Gastrocnemius medialis (tissue), 4 donors: ENCODE results near the gene EHD1. TPM values are rescaled to one million over a fixed set of nuclear protein-coding genes. Genes with fewer than 3 reads are reported as not detected.

Experiments used
- ATAC-seq, 2 donors: fragments of 150-250 bp; one replicate each; pipeline ENCODE4 v1.9.1; 2016
- DNase-seq, 2 donors: peaks; one replicate each; pipeline ENCODE4 v3.0.0-alpha.2; 2019
- H3K27ac ChIP-seq, 4 donors: fragments of 200-600 bp; sonication (generic); 1 replicate in 1 of 4; 2 replicates in 3 of 4; pipeline ENCODE4 v1.5.1; 2016 to 2018; ENCODE audit warnings: mild to moderate bottlenecking in 2 of 4, moderate library complexity in 1 of 4
- H3K27me3 ChIP-seq, 3 donors: fragments of 200-600 bp; sonication (generic) in 2 of 3; 1 replicate in 1 of 3; 2 replicates in 2 of 3; pipeline versions ENCODE4 v1.5.1 to v1.6.0; 2016 to 2019; ENCODE audit warnings: mild to moderate bottlenecking in 1 of 3, moderate library complexity in 1 of 3
- H3K36me3 ChIP-seq, 2 donors: fragments of 200-600 bp; sonication (generic) in 1 of 2; one replicate each; pipeline ENCODE4 v1.5.1; 2017 to 2018
- H3K4me1 ChIP-seq, 2 donors: fragments of 200-600 bp; sonication (generic) in 1 of 2; one replicate each; pipeline ENCODE4 v1.5.1; 2016 to 2017; ENCODE audit warnings: mild to moderate bottlenecking in 2 of 2
- H3K4me3 ChIP-seq, 4 donors: fragments of 200-600 bp; sonication (generic) in 3 of 4; 1 replicate in 1 of 4; 2 replicates in 3 of 4; pipeline ENCODE4 v1.5.1; 2016 to 2019; ENCODE audit warnings: mild to moderate bottlenecking in 2 of 4
- H3K9me3 ChIP-seq, 3 donors: fragments of 200-600 bp; sonication (generic) in 2 of 3; 1 replicate in 1 of 3; 2 replicates in 2 of 3; pipeline ENCODE4 v1.5.1; 2016 to 2019
- POLR2A ChIP-seq, 2 donors: fragments of 450-650 bp; IDR thresholded peaks; one replicate each; pipeline ENCODE4 v1.6.1; 2017; ENCODE audit warnings: antibody characterized with exemption in 2 of 2, mild to moderate bottlenecking in 2 of 2, moderate library complexity in 2 of 2
- in situ Hi-C, 4 donors: fragments of 200-750 bp; cut with MboI; loops; one replicate each; pipeline versions ENCODE4 v1.15.0 to v1.8.0; 2017; ENCODE audit warnings: low sequenced_read_pairs in 4 of 4
- intact Hi-C: fragments of 100-400 bp; cut with DNase I; formaldehyde crosslinking; loops from one replicate; pipeline ENCODE4 v1.15.1; 2023; ENCODE audit warnings: low total_unique reads
- total RNA-seq, 4 donors: library from RNA; depleted of rRNA; stranded (reverse); fragments of >200 nt; gene quantifications; one replicate each; pipeline versions ENCODE4 v1.1.0 to v1.2.3, GENCODE V29; 2016
- TF ChIP-seq, protein P1 (sequence below), 5 experiments: fragments of 450-650 bp in 3 of 5; fragments of 200-600 bp in 2 of 5; sonication (generic) in 2 of 5; IDR thresholded peaks in 4 of 5; conservative IDR thresholded peaks in 1 of 5; 1 replicate in 4 of 5; 2 replicates in 1 of 5; pipeline ENCODE4 v1.5.1; 2016 to 2019; ENCODE audit warnings: antibody characterized with exemption in 5 of 5, mild to moderate bottlenecking in 3 of 5, moderate library complexity in 3 of 5

Gene EHD1
- total RNA-seq, 4 donors from 2014 or later: 24.8 to 46.2 (median 31.3) TPM

- H3K4me3 ChIP-seq: no peak overlapping the region
- in situ Hi-C loops: no loop called here
- peaks cover 0 to 3% (median 0%) of the 10 kb centered on the region in 3 donors for H3K27me3 ChIP-seq
- DNase-seq (no peak), ATAC-seq (no peak)
- no peaks in the 10 kb centered on the region for H3K36me3 ChIP-seq
- no peaks in the 10 kb centered on the region for H3K4me1 ChIP-seq
- TF ChIP-seq, protein P1, sequence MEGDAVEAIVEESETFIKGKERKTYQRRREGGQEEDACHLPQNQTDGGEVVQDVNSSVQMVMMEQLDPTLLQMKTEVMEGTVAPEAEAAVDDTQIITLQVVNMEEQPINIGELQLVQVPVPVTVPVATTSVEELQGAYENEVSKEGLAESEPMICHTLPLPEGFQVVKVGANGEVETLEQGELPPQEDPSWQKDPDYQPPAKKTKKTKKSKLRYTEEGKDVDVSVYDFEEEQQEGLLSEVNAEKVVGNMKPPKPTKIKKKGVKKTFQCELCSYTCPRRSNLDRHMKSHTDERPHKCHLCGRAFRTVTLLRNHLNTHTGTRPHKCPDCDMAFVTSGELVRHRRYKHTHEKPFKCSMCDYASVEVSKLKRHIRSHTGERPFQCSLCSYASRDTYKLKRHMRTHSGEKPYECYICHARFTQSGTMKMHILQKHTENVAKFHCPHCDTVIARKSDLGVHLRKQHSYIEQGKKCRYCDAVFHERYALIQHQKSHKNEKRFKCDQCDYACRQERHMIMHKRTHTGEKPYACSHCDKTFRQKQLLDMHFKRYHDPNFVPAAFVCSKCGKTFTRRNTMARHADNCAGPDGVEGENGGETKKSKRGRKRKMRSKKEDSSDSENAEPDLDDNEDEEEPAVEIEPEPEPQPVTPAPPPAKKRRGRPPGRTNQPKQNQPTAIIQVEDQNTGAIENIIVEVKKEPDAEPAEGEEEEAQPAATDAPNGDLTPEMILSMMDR (IDR thresholded peaks at IDR 0.05 in 4 of 5, conservative IDR thresholded peaks at IDR 0.05 in 1 of 5): no peak
- TF ChIP-seq POLR2A (IDR thresholded peaks at IDR 0.05): no peak
- H3K27ac ChIP-seq: no peak overlapping the region
- H3K9me3 ChIP-seq: no peaks in the 10 kb centered on the region
- intact Hi-C loops: no loop called here
These were observed 38.3 kb downstream of the EHD1 start for GRCh38 chr11:64839887-64840782.

DNA sequence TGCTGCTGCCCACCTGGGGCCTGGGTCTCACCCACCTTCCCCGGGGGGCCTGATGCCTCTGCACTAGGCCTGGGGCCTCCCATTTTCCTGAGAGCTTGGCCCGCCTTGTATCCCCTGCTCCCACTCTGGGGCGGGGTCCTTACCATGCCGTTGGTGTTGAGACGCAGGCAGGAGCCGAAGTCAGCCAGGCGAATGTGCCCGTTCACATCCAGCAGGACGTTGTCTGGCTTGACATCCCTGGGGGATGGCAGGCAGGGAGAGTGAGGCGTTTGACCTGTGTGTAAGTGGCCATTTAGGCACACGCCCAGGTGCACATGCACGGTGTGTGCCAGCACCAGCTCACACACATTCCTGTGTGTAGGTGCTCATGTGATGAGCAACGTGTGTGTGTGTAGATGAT, 39.1 kb downstream of the EHD1 start:
- intact Hi-C loops (no loop called here), in situ Hi-C loops (no loop called here)
- Histone ChIP-seq H3K4me3 (no peak overlapping the region), H3K27ac (no peak overlapping the region), H3K9me3 (no peaks in the 10 kb centered on the region), H3K4me1 (no peaks in the 10 kb centered on the region), H3K27me3 (no peaks in the 10 kb centered on the region), H3K36me3 (no peaks in the 10 kb centered on the region)
- no peak for TF ChIP-seq POLR2A (IDR thresholded peaks at IDR 0.05)
- TF ChIP-seq, protein P1 (IDR thresholded peaks at IDR 0.05 in 4 of 5, conservative IDR thresholded peaks at IDR 0.05 in 1 of 5): no peak
- ATAC-seq: no peak
- no peak for DNase-seq

GRCh38 chr11:64838600-64839334, 39.7 kb downstream of the EHD1 start:
- no peak overlapping the region for H3K4me3 ChIP-seq
- intact Hi-C loops (no loop called here), in situ Hi-C loops (no loop called here)
- DNase-seq: no peak
- ATAC-seq: peak in 1 of 2 donors; percentile 13
- H3K4me1 ChIP-seq: no peaks in the 10 kb centered on the region
- H3K27me3 ChIP-seq: no peaks in the 10 kb centered on the region
- no peaks in the 10 kb centered on the region for H3K9me3 ChIP-seq
- no peak overlapping the region for H3K27ac ChIP-seq
- TF ChIP-seq, protein P1 (IDR thresholded peaks at IDR 0.05 in 4 of 5, conservative IDR thresholded peaks at IDR 0.05 in 1 of 5): no peak
- no peak for TF ChIP-seq POLR2A (IDR thresholded peaks at IDR 0.05)
- no peaks in the 10 kb centered on the region for H3K36me3 ChIP-seq

DNA sequence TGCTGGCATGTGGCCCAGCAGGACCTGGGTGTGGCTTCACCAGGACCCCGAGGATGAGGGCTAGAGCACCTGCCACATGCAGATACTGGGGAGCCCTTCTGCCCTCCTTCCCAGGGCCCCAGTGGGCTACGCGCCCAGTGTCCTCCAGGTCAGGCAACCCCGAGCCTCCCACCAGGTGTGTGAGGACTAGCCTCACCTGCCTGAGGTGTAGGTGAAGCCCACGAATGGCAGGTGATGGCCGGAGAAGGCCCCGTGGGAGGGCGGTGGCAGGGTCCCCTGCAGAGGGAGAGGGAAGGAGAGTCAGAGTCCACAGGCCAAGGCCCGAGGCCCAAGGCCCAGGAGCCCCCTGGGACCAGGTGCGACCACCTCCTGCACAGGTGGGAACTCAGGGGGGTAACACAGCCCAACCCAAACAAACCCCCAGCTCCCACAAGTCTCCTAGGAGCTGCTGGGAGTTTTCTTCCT, 40.5 kb downstream of the EHD1 start:
- TF ChIP-seq, protein P1 (IDR thresholded peaks at IDR 0.05 in 4 of 5, conservative IDR thresholded peaks at IDR 0.05 in 1 of 5): no peak
- no peak for TF ChIP-seq POLR2A (IDR thresholded peaks at IDR 0.05)
- Histone ChIP-seq H3K27me3 (no peaks in the 10 kb centered on the region), H3K27ac (no peak overlapping the region), H3K9me3 (no peaks in the 10 kb centered on the region), H3K4me1 (no peaks in the 10 kb centered on the region), H3K36me3 (no peaks in the 10 kb centered on the region), H3K4me3 (no peak overlapping the region)
- DNase-seq (no peak), ATAC-seq (no peak)
- in situ Hi-C loops: no loop called here
- intact Hi-C loops: no loop called here
